RWPE1 (cell line): ENCODE results near the gene IL17RD.

Source experiments
- CTCF ChIA-PET: fragments of 350-600 bp; sonication (Branson Sonifier 250); formaldehyde crosslinking; extraction: SDS; loops from one replicate; lab custom pipeline; 2021; lab: Yijun Ruan, JAX
- POLR2A ChIA-PET: fragments of 400-600 bp; formaldehyde crosslinking; extraction: SDS; loops from one replicate; lab custom pipeline; 2020; ENCODE audit warnings: antibody characterized with exemption; ENCODE audit not compliant: low non-redundant PET; lab: Yijun Ruan, JAX
- DNase-seq: peaks from one replicate; pipeline ENCODE4 v3.0.0; 2012; ENCODE audit warnings: low spot score
- H3K27ac ChIP-seq: fragments of 450-650 bp; 2 replicates; pipeline ENCODE4 v1.5.1; 2017
- TF ChIP-seq, protein P1 (sequence below): fragments of 450-650 bp; conservative IDR thresholded peaks from 2 replicates; pipeline ENCODE4 v1.5.1; 2017; ENCODE audit warnings: low read depth, mild to moderate bottlenecking

The IL17RD gene

DNA sequence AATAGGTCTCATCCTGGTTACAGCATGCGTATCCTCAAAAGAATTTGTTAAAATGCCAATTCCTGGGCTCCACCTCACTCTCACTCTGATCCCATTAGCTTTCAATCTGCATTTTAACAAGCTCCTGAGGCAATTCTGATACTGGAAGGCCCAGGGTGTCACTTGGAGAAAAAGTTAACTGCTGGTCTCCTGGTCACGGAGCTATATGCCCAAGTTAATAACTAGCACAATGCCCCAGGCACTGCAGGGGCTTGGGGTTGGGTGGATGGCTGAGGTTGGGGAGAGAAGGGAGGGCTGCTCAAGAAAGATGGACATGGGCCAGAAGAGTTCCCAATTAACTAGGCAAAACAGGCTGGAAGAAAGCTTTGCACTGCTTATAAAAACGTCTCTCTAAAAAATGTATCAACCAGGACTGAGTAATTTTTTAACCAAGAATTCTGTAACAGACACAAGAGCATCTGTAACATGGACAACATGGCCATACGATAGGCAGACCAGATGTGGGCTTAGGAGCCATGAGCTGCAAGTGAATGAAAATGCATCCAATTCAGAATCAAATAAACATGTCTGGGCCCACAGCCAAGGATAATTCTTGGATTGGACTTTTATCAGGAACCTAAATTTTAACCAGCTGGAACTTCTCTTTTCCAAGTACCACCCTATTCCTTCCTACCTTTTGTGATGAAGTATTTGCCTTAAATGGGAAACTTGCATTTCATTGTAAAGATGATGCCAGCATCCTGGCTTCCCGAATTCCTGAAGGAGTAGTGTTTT is 4.2 kb downstream of the IL17RD start:
- POLR2A ChIA-PET, result no interaction called here
- no peak overlapping the region for H3K27ac ChIP-seq
- no peak for DNase-seq
- TF ChIP-seq, protein P1, sequence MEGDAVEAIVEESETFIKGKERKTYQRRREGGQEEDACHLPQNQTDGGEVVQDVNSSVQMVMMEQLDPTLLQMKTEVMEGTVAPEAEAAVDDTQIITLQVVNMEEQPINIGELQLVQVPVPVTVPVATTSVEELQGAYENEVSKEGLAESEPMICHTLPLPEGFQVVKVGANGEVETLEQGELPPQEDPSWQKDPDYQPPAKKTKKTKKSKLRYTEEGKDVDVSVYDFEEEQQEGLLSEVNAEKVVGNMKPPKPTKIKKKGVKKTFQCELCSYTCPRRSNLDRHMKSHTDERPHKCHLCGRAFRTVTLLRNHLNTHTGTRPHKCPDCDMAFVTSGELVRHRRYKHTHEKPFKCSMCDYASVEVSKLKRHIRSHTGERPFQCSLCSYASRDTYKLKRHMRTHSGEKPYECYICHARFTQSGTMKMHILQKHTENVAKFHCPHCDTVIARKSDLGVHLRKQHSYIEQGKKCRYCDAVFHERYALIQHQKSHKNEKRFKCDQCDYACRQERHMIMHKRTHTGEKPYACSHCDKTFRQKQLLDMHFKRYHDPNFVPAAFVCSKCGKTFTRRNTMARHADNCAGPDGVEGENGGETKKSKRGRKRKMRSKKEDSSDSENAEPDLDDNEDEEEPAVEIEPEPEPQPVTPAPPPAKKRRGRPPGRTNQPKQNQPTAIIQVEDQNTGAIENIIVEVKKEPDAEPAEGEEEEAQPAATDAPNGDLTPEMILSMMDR, result no peak
- CTCF ChIA-PET, result no interaction called here

DNA sequence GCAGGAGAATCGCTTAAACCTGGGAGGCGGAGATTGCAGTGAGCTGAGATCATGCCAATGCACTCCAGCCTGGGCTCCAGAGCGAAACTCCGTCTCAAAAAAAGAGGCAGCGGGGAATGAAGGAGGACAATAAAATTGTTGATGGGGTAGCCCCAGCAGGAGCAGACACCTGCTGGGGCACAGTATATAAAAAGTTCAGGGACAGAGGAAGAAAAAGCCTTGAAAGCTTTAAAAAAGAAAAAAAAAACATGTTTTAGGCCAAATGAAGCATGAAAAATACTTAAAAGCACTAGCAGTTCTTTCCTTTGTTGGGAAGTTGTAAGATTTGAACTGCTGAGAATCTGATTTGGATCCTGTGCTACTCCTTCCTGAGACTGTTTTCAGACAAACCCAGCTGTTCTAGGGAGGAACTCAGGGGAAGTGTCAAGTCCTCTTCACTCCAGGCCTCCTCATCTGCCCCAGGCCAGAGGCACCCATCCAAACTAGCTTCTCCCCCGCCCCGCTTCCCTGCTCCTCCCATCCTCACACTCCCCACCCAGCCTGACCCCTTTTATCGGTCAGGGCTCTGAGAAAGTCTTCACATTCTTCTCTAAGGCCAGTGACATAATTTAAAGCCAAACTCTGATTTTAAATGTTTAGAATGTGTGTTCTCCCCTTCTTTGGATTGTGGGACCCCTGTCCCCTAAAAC is 4.9 kb downstream of the IL17RD start:
- ChIA-PET CTCF (no interaction called here), POLR2A (no interaction called here)
- TF ChIP-seq, protein P1, result no peak
- DNase-seq, result no peak
- H3K27ac ChIP-seq, result no peak overlapping the region

DNA sequence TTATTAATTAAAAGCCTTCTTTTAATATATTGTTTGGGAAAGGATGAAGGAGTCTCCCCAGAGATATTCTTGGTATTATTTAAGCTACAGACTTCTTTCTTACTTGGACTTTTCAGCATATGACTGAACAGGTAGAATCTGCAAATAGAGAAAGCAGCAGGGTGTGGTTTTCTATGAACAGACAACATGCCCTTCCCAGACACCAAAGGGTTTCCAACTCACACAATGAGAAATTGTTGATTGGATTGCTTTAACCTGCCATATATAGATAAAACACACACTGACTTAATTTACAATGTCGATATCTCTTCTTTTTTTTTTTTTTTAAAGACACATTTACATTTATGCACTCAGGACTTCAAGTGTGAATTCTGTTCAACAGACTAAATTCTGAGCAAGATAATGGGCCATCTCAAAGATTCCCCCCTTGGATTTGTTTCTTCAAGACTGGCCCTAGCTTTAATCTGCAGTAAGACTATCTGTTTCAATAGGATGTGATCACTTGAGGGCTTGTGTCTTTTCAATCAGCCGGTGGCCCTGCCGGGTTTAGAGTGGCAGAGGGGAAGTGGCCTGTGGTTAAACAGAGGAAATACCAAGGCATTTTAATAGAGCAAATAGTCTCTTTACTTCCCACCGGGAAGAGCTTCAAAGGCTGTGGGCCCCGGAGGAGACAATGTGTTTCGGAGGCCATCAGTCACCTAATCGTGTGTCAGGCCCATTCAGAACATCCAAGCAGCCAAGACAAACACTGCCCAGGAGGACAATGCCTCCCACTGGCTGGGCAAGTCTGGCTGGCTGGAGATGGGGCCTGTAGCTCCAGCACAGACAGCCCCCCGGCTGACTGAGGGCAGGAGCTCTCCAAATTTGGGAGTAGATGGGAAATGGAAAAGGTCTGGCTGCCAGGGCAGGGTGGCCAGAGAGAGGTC is 6.1 kb downstream of the IL17RD start:
- ChIA-PET CTCF (interaction anchor here (0.5 kb wide), 1 partner anchor 339 kb away, joined by 4 read pairs; no protein-coding TSS in a partner anchor), POLR2A (no interaction called here)
- TF ChIP-seq, protein P1, result no peak
- no peak for DNase-seq
- no peak overlapping the region for H3K27ac ChIP-seq

- no peak for DNase-seq
- TF ChIP-seq, protein P1, result no peak
- no peak overlapping the region for H3K27ac ChIP-seq
- ChIA-PET POLR2A (no interaction called here), CTCF (no interaction called here)
Observed at GRCh38 chr3:57158325-57158724, 6.8 kb downstream of the IL17RD start.

GRCh38 chr3:57157545-57157944 is 7.6 kb downstream of the IL17RD start:
- DNase-seq, result no peak
- ChIA-PET CTCF (no interaction called here), POLR2A (no interaction called here)
- no peak overlapping the region for H3K27ac ChIP-seq
- TF ChIP-seq, protein P1, result no peak

- POLR2A ChIA-PET, result no interaction called here
- TF ChIP-seq, protein P1, result no peak
Observed at GRCh38 chr3:57155310-57155643, 9.9 kb downstream of the IL17RD start.

More at GRCh38 chr3:57155310-57155643, 9.9 kb downstream of the IL17RD start:
- DNase-seq, result no peak
- CTCF ChIA-PET, result interaction anchor here (0.6 kb wide), 1 partner anchor 720 kb away, joined by 3 read pairs; no protein-coding TSS in a partner anchor
- no peak overlapping the region for H3K27ac ChIP-seq
